HepG2 (cell line): ENCODE results near the gene HACE1. TPM values are rescaled to one million over a fixed set of nuclear protein-coding genes. Genes with fewer than 3 reads are reported as not detected.

Experiments used
- ARID4A ChIP-seq: sonication (generic); formaldehyde crosslinking; IDR thresholded peaks from 2 replicates; pipeline ENCODE4 v1.5.0; 2020; ENCODE audit warnings: mild to moderate bottlenecking, missing genetic modification reagents, borderline replicate concordance
- ESRRA ChIP-seq: sonication (generic); formaldehyde crosslinking; IDR thresholded peaks from 2 replicates; pipeline ENCODE4 v1.5.1; 2020; ENCODE audit warnings: mild to moderate bottlenecking, low read depth, missing genetic modification reagents
- FUBP1 ChIP-seq: sonication (generic); formaldehyde crosslinking; IDR thresholded peaks from 2 replicates; pipeline ENCODE4 v1.5.1; 2020; ENCODE audit warnings: missing genetic modification reagents, mild to moderate bottlenecking, borderline replicate concordance
- GLMP ChIP-seq: sonication (generic); formaldehyde crosslinking; IDR thresholded peaks from 2 replicates; pipeline ENCODE4 v1.9.0; 2021; ENCODE audit warnings: missing genetic modification reagents, mild to moderate bottlenecking, borderline replicate concordance
- HOXD1 ChIP-seq: sonication (generic); formaldehyde crosslinking; IDR thresholded peaks from 2 replicates; pipeline ENCODE4 v1.5.0; 2020; ENCODE audit warnings: missing genetic modification reagents
- NFRKB ChIP-seq: fragments of 450-650 bp; IDR thresholded peaks from 2 replicates; pipeline ENCODE4 v1.6.1; 2017
- TCF7L2 ChIP-seq: IDR thresholded peaks from 2 replicates; pipeline ENCODE4 v1.6.1; 2011; ENCODE audit warnings: mild to moderate bottlenecking, low read depth, low read length, moderate library complexity
- TRIM22 ChIP-seq: fragments of 450-650 bp; IDR thresholded peaks from 2 replicates; pipeline ENCODE4 v1.6.1; 2017
- XBP1 ChIP-seq: sonication (generic); formaldehyde crosslinking; IDR thresholded peaks from 2 replicates; pipeline ENCODE4 v1.5.0; 2020; ENCODE audit warnings: missing genetic modification reagents
- XRCC5 ChIP-seq: fragments of 200-400 bp; formaldehyde crosslinking; optimal IDR thresholded peaks from 2 replicates; pipeline ENCODE3; 2017; ENCODE audit warnings: mild to moderate bottlenecking, low read length
- ZNF124 ChIP-seq: sonication (generic); formaldehyde crosslinking; IDR thresholded peaks from 2 replicates; pipeline ENCODE4 v1.4.0; 2020; ENCODE audit warnings: missing genetic modification reagents
- ZNF274 ChIP-seq: sonication (generic); formaldehyde crosslinking; IDR thresholded peaks from 2 replicates; pipeline ENCODE4 v1.5.1; 2020; ENCODE audit warnings: mild to moderate bottlenecking, missing genetic modification reagents
- ZNF687 ChIP-seq: sonication (generic); formaldehyde crosslinking; IDR thresholded peaks from 2 replicates; pipeline ENCODE4 v1.5.1; 2020; ENCODE audit warnings: mild to moderate bottlenecking, missing genetic modification reagents, moderate library complexity
- polyA plus RNA-seq, 8 experiments: library from polyadenylated mRNA; depleted of rRNA in 3 of 8; stranded (reverse) in 7 of 8; unstranded in 1 of 8; fragments of >200 nt; fragmentation: Illumina TruSeq in 4 of 8; extraction: Trizol in 4 of 8; gene quantifications; 2 replicates each; pipeline versions ENCODE4 v1.2.1 to v1.2.3, GENCODE V29; 2011 to 2016; ENCODE audit warnings: low read depth in 4 of 8, missing spikeins in 1 of 8, mixed read lengths in 1 of 8; ENCODE audit not compliant: insufficient read depth in 1 of 8
- total RNA-seq, 5 experiments: library from RNA; depleted of rRNA; stranded (reverse); fragments of >200 nt; fragmentation: Illumina TruSeq; extraction: Trizol; gene quantifications; 2 replicates each; pipeline ENCODE4 v1.2.3, GENCODE V29; 2016; ENCODE audit warnings: low read depth in 1 of 5

HACE1 gene
- total and polyA plus RNA-seq, 2 of the 13 experiments (the other 11 are each of a cell fraction or from before 2014, with no cell fraction given), result 8.9 to 11.4 TPM

- TF ChIP-seq ARID4A (CRISPR knock-in tag), result peak; percentile 94
- no peak for TF ChIP-seq NFRKB
- peak; percentile 58 for TF ChIP-seq XRCC5
- TF ChIP-seq GLMP (CRISPR knock-in tag), result no peak
- TF ChIP-seq TCF7L2, result no peak
- TF ChIP-seq ZNF687, result peak; percentile 91
- TF ChIP-seq HOXD1 (CRISPR knock-in tag), result 0 out of 2 replicates have a peak, but pooled peaks have one; percentile 38
- TF ChIP-seq ESRRA (CRISPR knock-in tag), result peak; percentile 51; the same call in 1 of the 2 replicates
- peak; percentile 82; the same call in 1 of the 2 replicates for TF ChIP-seq ZNF274
- TF ChIP-seq TRIM22, result no peak
- TF ChIP-seq XBP1 (CRISPR knock-in tag), result no peak
- TF ChIP-seq ZNF124 (CRISPR knock-in tag), result no peak; the same call in 1 of the 2 replicates
- TF ChIP-seq FUBP1 (CRISPR knock-in tag), result no peak
Observed at GRCh38 chr6:104859225-104860146, at the start of gene HACE1 (continued).
